ENCODE data around the gene CASZ1.

DNA sequence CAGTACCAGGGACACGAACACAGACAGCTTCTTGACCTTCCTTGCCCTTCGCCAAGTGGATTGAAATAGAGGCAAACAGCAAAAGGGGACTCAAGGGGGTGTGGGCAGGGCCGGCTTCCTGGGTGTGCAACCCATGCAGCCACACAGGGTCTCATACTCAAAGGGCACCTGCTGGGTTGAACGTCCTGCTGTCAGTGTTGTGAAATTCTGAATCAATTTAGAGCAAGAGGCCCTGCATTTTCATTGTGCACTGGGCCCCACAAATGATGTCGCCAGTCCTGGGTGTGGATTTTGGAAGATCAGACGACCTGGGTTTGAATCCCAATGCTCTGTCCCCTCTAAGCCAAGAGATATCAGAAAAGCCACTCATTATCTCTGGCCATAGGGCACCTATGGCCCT, 51.1 kb downstream of the CASZ1 start:
- TF ChIP-seq, protein P1, sequence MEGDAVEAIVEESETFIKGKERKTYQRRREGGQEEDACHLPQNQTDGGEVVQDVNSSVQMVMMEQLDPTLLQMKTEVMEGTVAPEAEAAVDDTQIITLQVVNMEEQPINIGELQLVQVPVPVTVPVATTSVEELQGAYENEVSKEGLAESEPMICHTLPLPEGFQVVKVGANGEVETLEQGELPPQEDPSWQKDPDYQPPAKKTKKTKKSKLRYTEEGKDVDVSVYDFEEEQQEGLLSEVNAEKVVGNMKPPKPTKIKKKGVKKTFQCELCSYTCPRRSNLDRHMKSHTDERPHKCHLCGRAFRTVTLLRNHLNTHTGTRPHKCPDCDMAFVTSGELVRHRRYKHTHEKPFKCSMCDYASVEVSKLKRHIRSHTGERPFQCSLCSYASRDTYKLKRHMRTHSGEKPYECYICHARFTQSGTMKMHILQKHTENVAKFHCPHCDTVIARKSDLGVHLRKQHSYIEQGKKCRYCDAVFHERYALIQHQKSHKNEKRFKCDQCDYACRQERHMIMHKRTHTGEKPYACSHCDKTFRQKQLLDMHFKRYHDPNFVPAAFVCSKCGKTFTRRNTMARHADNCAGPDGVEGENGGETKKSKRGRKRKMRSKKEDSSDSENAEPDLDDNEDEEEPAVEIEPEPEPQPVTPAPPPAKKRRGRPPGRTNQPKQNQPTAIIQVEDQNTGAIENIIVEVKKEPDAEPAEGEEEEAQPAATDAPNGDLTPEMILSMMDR (IDR thresholded peaks at IDR 0.05): no peak
- TF ChIP-seq EP300 (IDR thresholded peaks at IDR 0.05; ENCODE audit: low read depth) (no peak), POLR2A (IDR thresholded peaks at IDR 0.05) (no peak)
